GM19023 (cell line): ENCODE measurements around the gene VRTN.

Source experiments
- ATAC-seq: cut with Tn5 transposase; IDR thresholded peaks from one replicate; pipeline ENCODE4 v1.9.1; 2021; ENCODE audit warnings: mild to moderate bottlenecking, moderate library complexity; ENCODE audit not compliant: unreplicated experiment

Gene VRTN

DNA sequence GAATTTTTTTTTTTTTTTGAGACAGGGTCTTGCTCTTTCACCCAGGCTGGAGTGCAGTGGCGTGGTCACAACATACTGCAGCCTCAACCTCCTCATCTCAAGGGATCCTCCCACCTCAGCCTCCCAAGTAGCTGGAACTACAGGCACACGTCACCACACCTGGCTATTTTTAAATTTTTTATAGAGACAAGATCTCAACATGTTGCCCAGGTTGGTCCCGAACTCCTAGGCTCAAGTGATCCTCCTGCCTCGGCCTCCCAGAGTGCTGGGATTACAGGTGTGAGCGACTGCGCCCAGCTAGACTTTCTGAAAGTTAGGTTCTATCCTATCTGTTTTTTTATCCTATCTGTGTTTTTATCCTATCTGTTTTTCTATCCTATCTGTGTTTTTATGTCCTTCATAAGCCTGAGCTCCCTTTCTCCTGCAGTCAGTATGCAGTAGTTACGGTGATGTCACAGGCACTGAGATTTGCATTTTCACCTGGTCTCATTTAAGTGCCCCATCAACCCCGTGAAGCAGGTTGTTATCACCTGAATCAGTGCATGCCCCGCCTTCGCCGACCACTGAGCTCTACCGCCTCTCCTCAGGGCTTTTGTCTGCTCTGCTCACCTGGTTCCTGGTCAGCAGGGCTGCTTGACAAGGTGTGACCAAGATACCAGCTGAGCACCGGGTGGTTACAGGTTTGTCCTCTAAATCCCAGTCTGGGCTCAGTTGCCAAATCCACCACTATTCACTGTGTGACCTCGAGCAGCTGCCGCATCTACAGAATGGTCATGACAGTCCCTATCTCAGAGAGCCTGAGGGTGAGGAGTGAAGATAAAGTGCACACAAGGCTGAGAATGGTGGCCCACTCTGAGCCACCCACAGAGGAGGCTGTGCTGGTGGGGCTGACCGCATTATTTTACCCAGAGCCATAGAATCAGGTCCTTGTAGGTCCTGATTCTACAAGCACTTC lies 44.6 kb downstream of the VRTN start:
- ATAC-seq, result no peak

- no peak for ATAC-seq
Observed at GRCh38 chr14:74394549-74394948, 46.3 kb downstream of the VRTN start.

DNA sequence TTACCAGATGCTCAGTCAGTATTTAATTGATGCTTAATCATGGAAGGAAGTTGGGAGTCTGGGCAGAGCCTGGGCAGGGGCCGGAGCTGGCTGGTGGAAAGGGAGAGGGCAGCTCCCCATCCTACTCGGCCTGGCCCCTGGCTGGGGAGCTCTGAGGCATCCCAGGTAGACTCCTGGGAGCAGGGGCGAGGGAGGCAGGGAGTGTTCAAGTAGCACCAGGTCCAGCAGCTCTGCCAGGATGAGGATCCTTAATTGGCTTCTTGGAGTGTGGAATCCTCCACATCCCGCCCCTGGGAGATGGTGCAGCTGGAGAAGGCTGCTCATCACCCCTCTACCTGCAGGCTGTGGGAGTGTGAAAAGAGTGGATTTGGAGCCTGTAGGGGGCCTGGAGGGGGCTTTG lies 46.8 kb downstream of the VRTN start:
- ATAC-seq, result no peak

DNA sequence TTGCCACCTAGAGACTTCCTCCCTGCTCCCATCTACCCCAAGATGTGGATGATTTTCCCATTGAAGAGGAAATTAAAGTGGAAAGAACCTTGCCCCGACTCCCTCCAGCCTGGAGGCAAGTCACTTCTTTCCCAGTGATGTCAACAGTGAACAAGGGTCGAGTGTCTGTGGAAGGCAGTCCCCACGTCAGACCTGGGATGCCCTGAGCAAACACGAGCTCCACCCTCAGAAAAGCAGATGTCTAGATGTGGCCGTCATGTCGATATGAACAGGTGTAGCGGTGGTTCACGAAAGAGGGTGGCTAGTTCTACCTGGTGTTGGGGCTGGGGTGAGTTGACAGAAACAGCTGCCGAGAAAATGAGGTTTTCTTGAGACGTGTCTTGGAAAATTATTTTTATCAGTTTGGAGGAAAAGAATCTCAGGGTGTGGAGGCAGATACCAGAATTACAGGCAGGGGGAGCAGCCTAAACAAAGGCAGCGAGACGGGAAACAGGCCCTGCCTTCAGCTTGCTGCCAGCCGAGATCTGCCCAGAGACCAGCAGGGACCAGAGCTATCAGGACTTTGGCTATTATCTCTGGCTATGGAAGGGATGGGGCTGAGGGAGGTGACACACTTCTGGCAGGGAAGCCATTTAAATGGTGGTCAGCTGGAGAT lies 51.9 kb downstream of the VRTN start:
- ATAC-seq, result no peak

DNA sequence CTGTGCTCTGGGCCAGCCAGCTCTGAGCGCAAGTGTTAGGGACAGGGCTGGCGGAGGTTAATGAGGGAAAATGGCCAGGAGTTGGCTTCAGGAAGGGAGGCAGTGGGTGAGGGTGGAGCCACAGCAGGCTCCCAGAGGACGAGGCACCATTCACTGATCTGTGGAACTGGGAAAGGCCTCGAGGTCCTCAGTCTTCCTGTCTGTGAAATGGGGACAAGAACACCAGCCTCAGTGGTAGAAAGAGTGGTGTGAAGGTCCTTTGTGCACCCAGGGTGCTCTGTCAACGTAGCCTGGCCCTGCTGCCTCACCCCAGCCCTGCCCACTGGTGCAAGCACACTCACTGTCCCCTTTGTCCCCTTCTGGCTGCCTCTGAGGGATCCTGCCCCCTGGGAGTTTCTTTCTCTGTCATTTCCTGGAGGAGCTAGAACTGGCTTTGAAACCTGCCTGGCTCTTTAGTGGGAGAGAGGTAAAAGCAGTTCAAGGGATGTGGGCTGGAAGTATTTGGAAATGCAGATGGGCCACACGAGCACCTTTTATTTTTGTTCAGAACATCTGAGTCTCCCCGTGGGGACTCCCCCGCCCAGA lies 52.7 kb downstream of the VRTN start:
- no peak for ATAC-seq

GRCh38 chr14:74401504-74402241 lies 53.4 kb downstream of the VRTN start:
- peak; percentile 64 for ATAC-seq

DNA sequence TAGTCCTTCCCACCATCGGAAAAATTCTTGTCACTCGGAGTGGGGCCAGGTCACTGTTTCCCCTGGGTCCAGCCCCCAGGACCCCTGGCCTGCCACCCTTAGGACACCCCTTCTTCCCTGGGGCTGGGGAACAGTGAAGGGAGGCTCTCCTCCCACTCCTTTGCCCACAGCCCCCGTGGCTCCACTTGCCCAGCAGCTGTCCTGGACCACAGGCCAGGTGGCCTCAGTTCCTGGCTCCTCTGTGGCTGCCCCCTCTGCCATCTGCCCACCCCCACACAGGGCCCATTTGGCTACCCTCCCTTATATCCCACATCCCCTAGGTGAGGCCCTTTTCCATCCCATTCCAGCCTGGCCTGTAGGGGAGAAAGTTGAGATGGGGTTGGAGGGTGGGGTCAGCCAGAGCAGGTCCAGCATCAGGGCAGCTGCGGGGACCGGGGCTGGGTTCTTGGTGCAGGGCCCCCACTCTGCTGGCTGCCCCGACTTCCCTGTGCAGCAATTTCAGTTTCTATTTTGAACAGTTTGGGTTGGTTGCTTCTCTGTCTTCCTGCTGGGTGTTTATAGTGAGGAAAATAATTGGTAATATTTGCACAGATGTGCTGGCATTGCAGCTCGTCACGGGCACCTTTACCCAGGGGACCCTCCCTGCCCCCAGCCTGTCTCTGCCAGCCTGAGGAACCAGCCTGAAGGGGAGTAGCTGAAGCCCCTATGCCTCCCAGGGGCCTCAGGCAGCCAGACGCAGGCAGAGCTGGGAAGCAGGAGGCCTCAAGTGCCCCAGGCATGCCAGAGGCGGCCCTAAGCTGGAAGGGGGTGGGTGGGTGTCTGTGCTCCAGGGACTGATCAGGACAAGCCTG lies 54.4 kb downstream of the VRTN start:
- no peak for ATAC-seq

GRCh38 chr14:74403619-74404417 lies 55.5 kb downstream of the VRTN start:
- no peak for ATAC-seq

DNA sequence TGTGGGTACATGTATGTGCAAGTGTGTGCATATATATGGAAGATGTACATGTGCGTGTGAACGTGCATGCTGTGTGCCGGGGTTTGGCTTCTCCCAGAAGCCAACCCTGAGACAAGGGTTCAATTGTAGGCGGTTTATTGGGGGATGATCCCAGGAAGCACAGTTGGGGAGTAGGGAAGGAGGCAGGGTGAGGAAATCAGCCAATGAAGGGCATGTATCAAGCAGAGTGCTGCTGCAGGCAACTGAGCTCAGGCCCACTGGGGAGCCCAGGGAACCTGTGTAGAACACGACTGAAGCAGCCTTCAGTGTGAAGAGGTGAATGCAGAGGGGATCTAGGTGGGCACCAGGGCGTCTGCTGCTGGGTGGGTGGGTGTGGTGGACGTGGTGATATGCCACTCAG lies 56.2 kb downstream of the VRTN start:
- ATAC-seq, result no peak

GRCh38 chr14:74405663-74406062 lies 57.4 kb downstream of the VRTN start:
- ATAC-seq, result no peak

GRCh38 chr14:74407021-74407800 lies 58.9 kb downstream of the VRTN start:
- no peak for ATAC-seq

DNA sequence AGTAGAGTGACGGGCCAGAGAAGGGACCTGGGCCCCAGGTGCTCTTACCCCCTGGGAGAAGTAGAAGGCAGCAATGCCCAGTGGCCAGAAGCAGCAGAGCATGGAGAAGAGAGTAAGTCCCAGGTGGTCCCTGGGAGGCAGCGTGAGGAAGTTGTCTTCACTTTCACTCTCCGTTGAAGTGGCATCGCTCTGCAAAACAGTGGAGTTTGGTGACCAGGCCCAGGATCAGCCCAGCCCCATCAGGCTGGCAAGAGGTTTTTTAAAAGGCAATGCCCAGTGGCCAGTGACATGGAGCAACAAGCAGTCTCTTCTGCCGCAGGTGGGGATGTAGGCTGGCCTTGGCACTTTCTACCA lies 59.5 kb downstream of the VRTN start:
- ATAC-seq, result no peak

DNA sequence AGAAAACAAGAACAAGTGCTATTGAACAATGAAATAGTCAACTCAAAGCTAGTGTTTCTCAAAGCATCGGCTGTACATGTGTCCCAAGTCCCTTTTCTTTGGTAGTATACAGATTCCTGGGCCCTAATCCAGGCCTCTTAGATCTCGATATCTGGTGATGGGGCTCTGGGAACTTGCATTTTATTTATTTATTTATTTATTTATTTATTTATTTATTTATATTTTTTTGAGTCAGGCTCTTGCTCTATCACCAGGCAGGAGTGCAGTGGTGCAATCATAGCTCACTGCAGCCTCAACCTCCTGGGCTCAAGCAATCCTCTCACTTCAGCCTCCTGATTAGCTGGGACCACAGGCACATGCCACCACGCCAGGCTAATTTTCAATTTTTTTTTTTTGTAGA lies 60.6 kb downstream of the VRTN start:
- ATAC-seq, result no peak

GRCh38 chr14:74409441-74409840 lies 61.2 kb downstream of the VRTN start:
- ATAC-seq, result no peak
